Liver (tissue), 9 donors: ENCODE results near the gene TP53. TPM values are rescaled to one million over a fixed set of nuclear protein-coding genes. Genes with fewer than 3 reads are reported as not detected.

Source experiments
- DNase-seq: peaks from one replicate; pipeline ENCODE4 v3.0.0-alpha.2; 2017; ENCODE audit warnings: low spot score
- H3K27ac ChIP-seq, 2 donors: one replicate each; pipeline ENCODE4 v1.7.0; 2013; ENCODE audit warnings: inconsistent platforms in 2 of 2, low read length in 2 of 2, control low read depth in 1 of 2, low read depth in 1 of 2, mild to moderate bottlenecking in 1 of 2
- H3K27me3 ChIP-seq, 4 donors: one replicate each; pipeline versions ENCODE4 v1.6.1 to v1.7.0; 2013; ENCODE audit warnings: low read length in 3 of 4, inconsistent platforms in 1 of 4, mild to moderate bottlenecking in 1 of 4, moderate library complexity in 1 of 4; ENCODE audit not compliant: control insufficient read depth in 4 of 4, insufficient read depth in 4 of 4
- H3K36me3 ChIP-seq, 4 donors: one replicate each; pipeline versions ENCODE4 v1.6.1 to v1.7.0; 2013; ENCODE audit warnings: low read length in 3 of 4, mild to moderate bottlenecking in 3 of 4, low read depth in 1 of 4, moderate library complexity in 1 of 4; ENCODE audit not compliant: control insufficient read depth in 4 of 4, insufficient read depth in 3 of 4
- H3K4me1 ChIP-seq, 4 donors: one replicate each; pipeline versions ENCODE4 v1.6.1 to v1.7.0; 2013; ENCODE audit warnings: low read length in 3 of 4, mild to moderate bottlenecking in 3 of 4, moderate library complexity in 1 of 4; ENCODE audit not compliant: control insufficient read depth in 4 of 4, insufficient read depth in 4 of 4
- H3K4me3 ChIP-seq, 3 donors: one replicate each; pipeline versions ENCODE4 v1.6.1 to v1.7.0; 2013; ENCODE audit warnings: low read length in 3 of 3, control low read depth in 1 of 3, low read depth in 1 of 3, mild to moderate bottlenecking in 1 of 3
- H3K9ac ChIP-seq, 2 donors: one replicate each; pipeline ENCODE4 v1.7.0; 2013; ENCODE audit warnings: low read length in 2 of 2, mild to moderate bottlenecking in 2 of 2, moderate library complexity in 2 of 2, control low read depth in 1 of 2, low read depth in 1 of 2
- H3K9me3 ChIP-seq, 4 donors: one replicate each; pipeline versions ENCODE4 v1.6.1 to v1.7.0; 2013; ENCODE audit warnings: low read length in 3 of 4; ENCODE audit not compliant: control insufficient read depth in 4 of 4
- ATF3 ChIP-seq: IDR thresholded peaks from 2 replicates; pipeline ENCODE4 v1.6.1; 2016; ENCODE audit warnings: antibody characterized with exemption
- CTCF ChIP-seq: fragments of 150-350 bp; IDR thresholded peaks from 2 replicates; pipeline ENCODE4 v1.5.1; 2017; ENCODE audit warnings: improper control_type of control experiment, low read depth, low read length; ENCODE audit not compliant: missing input control
- EGR1 ChIP-seq, 2 donors: IDR thresholded peaks; 2 replicates each; pipeline ENCODE4 v1.6.1; 2016 to 2018; ENCODE audit warnings: antibody characterized with exemption in 2 of 2, low read depth in 2 of 2
- FOXA1 ChIP-seq: IDR thresholded peaks from 2 replicates; pipeline ENCODE4 v1.6.1; 2016; ENCODE audit warnings: antibody characterized with exemption
- FOXA2 ChIP-seq: IDR thresholded peaks from 2 replicates; pipeline ENCODE4 v1.6.1; 2016; ENCODE audit warnings: antibody characterized with exemption
- GABPA ChIP-seq, 2 donors: IDR thresholded peaks in 1 of 2; conservative IDR thresholded peaks in 1 of 2; 2 replicates each; pipeline ENCODE4 v1.6.1; 2016; ENCODE audit warnings: antibody characterized with exemption in 2 of 2, mild to moderate bottlenecking in 1 of 2, moderate library complexity in 1 of 2
- HNF4A ChIP-seq, 2 donors: conservative IDR thresholded peaks; 2 replicates each; pipeline ENCODE4 v1.6.1; 2016; ENCODE audit warnings: antibody characterized with exemption in 2 of 2, mild to moderate bottlenecking in 2 of 2
- HNF4G ChIP-seq: IDR thresholded peaks from 2 replicates; pipeline ENCODE4 v1.6.1; 2016; ENCODE audit warnings: antibody characterized with exemption
- JUND ChIP-seq, 2 donors: IDR thresholded peaks; 2 replicates each; pipeline ENCODE4 v1.6.1; 2016; ENCODE audit warnings: antibody characterized with exemption in 2 of 2
- NR2F2 ChIP-seq: IDR thresholded peaks from 2 replicates; pipeline ENCODE4 v1.6.1; 2016; ENCODE audit warnings: antibody characterized with exemption
- RAD21 ChIP-seq, 2 donors: IDR thresholded peaks; 2 replicates each; pipeline ENCODE4 v1.6.1; 2016; ENCODE audit warnings: antibody characterized with exemption in 2 of 2, mild to moderate bottlenecking in 2 of 2
- REST ChIP-seq: IDR thresholded peaks from 2 replicates; pipeline ENCODE4 v1.6.1; 2016; ENCODE audit warnings: antibody characterized with exemption, mild to moderate bottlenecking
- RXRA ChIP-seq, 2 donors: IDR thresholded peaks; 2 replicates each; pipeline ENCODE4 v1.6.1; 2017 to 2018; ENCODE audit warnings: antibody characterized with exemption in 2 of 2, mild to moderate bottlenecking in 1 of 2
- SP1 ChIP-seq: IDR thresholded peaks from 2 replicates; pipeline ENCODE4 v1.6.1; 2018; ENCODE audit warnings: antibody characterized with exemption, mild to moderate bottlenecking
- TAF1 ChIP-seq: conservative IDR thresholded peaks from 2 replicates; pipeline ENCODE4 v1.6.1; 2016; ENCODE audit warnings: antibody characterized with exemption, mild to moderate bottlenecking
- YY1 ChIP-seq: IDR thresholded peaks from 2 replicates; pipeline ENCODE4 v1.6.1; 2016; ENCODE audit warnings: antibody characterized with exemption, mild to moderate bottlenecking
- ZBTB33 ChIP-seq: IDR thresholded peaks from 2 replicates; pipeline ENCODE4 v1.6.1; 2016; ENCODE audit warnings: antibody characterized with exemption
- WGBS: extraction: QIAGEN DNeasy Blood & Tissue Kit; methylation state at CpG from one replicate; pipeline ENCODE4 v1.1.7; 2013; 5-methylcytosine and 5-hydroxymethylcytosine counted together
- polyA plus RNA-seq, 2 donors: library from polyadenylated mRNA; stranded (reverse) in 1 of 2; unstranded in 1 of 2; fragments of 200-250 nt in 1 of 2; fragments of >200 nt in 1 of 2; fragmentation: Nextera tagmentation in 1 of 2; extraction: Ambion mirVana in 1 of 2; gene quantifications; one replicate each; pipeline versions ENCODE4 v1.2.1 to v1.2.3, GENCODE V29; 2013 to 2015
- total RNA-seq, 2 donors: library from RNA; depleted of rRNA; stranded (reverse); fragments of >200 nt; gene quantifications; one replicate each; pipeline ENCODE4 v1.2.3, GENCODE V29; 2014
- donor health status: healthy.
- donor health status: healthy.
- donor health status: healthy.
- donor health status: healthy.
- donor health status: healthy.

Gene TP53
- total and polyA plus RNA-seq, 4 donors = 8.3 to 18.4 (median 12.6) TPM

GRCh38 chr17:7654832-7655540 lies 32.3 kb downstream of the TP53 start (continued):
- TF ChIP-seq REST = no peak

- 75% methylated on average over 12 of the region's 12 CpGs for WGBS
- H3K36me3 ChIP-seq = no peaks in the 10 kb centered on the region
- peaks cover 4 to 18% (median 9%) of the 10 kb centered on the region in 4 donors for H3K4me1 ChIP-seq
- no peak overlapping the region for H3K9ac ChIP-seq
- no peak overlapping the region for H3K27ac ChIP-seq
- TF ChIP-seq FOXA1 (no peak), ZBTB33 (no peak), YY1 (no peak), TAF1 (no peak), HNF4G (no peak), EGR1 (IDR thresholded peaks at IDR 0.05; ENCODE audit: low read depth in 2 of 2) (no peak), RXRA (IDR thresholded peaks at IDR 0.05) (no peak), SP1 (no peak)
- no peaks in the 10 kb centered on the region for H3K27me3 ChIP-seq
- no peaks in the 10 kb centered on the region for H3K9me3 ChIP-seq
- DNase-seq = no peak
- no peak overlapping the region for H3K4me3 ChIP-seq
These were observed 34.6 kb downstream of the TP53 start for GRCh38 chr17:7652388-7653356.

- no peak overlapping the region for H3K9ac ChIP-seq
- no peaks in the 10 kb centered on the region for H3K27me3 ChIP-seq
- DNase-seq = peak; percentile 49
- H3K4me1 ChIP-seq = peaks cover 4 to 18% (median 9%) of the 10 kb centered on the region in 4 donors
- no peaks in the 10 kb centered on the region for H3K36me3 ChIP-seq
- H3K9me3 ChIP-seq = no peaks in the 10 kb centered on the region
- H3K4me3 ChIP-seq = peak overlapping the region in 2 of 3 donors; percentile 49 to 50
- H3K27ac ChIP-seq = no peak overlapping the region
- TF ChIP-seq RXRA (IDR thresholded peaks at IDR 0.05) (no peak), TAF1 (no peak), HNF4A (conservative IDR thresholded peaks at IDR 0.05) (no peak), GABPA (IDR thresholded peaks at IDR 0.05 in 1 of 2, conservative IDR thresholded peaks at IDR 0.05 in 1 of 2) (no peak), ATF3 (no peak), YY1 (no peak), FOXA2 (no peak), NR2F2 (no peak), EGR1 (IDR thresholded peaks at IDR 0.05; ENCODE audit: low read depth in 2 of 2) (no peak), FOXA1 (no peak), CTCF (no peak), JUND (IDR thresholded peaks at IDR 0.05) (no peak), RAD21 (IDR thresholded peaks at IDR 0.05) (no peak)
- WGBS = 13% methylated on average over 54 of the region's 54 CpGs
These were observed 35.5 kb downstream of the TP53 start for GRCh38 chr17:7651665-7652387.
